VCaP (cell line): Measurements from ENCODE around the gene UTS2R.

ENCODE experiments used
- H3K27ac ChIP-seq: fragments of 450-650 bp; 2 replicates; pipeline ENCODE4 v1.5.1; 2017
- TF ChIP-seq, protein P1 (sequence below): fragments of 450-650 bp; conservative IDR thresholded peaks from 2 replicates; pipeline ENCODE4 v1.5.1; 2017; ENCODE audit warnings: mild to moderate bottlenecking, moderate library complexity

Gene UTS2R

DNA sequence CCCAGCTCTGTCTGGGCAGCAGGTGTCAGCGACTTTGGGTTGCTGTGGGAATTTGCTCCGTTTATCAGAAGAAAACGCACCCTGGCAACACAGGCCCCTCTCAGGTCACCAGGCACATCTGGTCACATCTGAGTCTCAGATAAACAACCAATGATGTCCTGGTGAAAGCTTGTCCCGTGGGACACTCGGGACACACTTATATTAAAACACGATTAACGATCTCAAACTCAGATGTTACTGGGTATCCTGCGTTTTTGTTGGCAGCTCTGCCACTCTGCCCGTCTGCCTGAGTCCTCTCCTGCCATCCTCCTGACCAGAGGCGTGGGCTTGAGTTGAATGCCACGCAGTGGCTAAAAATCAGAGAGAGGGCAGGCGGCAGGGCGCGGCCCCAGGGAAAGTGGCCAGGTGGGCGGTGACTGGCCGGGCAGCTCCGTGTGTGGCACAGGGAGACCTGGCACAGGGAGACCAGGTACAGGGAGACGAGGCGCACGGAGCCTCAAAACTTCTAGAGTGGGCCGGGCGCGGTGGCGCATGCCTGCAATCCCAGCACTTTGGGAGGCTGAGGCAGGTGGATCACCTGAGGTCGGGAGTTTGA is 40.1 kb upstream of the UTS2R start:
- TF ChIP-seq, protein P1, sequence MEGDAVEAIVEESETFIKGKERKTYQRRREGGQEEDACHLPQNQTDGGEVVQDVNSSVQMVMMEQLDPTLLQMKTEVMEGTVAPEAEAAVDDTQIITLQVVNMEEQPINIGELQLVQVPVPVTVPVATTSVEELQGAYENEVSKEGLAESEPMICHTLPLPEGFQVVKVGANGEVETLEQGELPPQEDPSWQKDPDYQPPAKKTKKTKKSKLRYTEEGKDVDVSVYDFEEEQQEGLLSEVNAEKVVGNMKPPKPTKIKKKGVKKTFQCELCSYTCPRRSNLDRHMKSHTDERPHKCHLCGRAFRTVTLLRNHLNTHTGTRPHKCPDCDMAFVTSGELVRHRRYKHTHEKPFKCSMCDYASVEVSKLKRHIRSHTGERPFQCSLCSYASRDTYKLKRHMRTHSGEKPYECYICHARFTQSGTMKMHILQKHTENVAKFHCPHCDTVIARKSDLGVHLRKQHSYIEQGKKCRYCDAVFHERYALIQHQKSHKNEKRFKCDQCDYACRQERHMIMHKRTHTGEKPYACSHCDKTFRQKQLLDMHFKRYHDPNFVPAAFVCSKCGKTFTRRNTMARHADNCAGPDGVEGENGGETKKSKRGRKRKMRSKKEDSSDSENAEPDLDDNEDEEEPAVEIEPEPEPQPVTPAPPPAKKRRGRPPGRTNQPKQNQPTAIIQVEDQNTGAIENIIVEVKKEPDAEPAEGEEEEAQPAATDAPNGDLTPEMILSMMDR = no peak
- peak overlapping the region; percentile 91 for H3K27ac ChIP-seq

DNA sequence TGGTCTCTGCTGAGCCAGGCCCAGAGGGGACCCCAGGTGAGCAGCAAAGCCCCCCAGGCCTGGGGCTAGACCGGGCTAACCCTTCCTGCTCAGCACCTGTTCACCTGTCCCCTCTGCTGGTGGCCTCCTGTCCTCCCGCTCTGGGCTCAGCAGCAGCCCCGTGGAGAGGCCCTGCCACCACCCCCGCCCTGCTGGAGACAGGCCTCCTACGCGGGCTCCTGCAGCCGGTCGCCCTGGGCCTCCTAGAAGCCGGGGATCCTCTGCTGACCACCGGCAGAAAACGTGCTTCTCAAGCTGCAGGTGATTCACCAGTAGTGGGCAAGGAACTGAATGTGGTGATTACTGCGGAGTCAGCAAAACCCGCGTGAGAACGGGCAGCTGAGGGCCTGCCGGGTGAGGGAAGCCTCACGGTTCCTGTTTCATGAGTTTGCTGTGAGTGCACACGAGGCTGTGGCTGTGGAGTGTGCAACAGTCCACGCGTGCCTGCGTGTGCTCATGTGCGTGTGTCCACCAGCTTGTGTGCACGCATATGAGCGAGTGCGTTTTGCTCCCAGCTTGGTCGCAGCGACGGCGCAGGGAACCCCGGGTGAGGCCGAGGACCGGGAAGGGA is 38.8 kb upstream of the UTS2R start:
- H3K27ac ChIP-seq = peak overlapping the region; percentile 91
- TF ChIP-seq, protein P1 = peak; percentile 31; the same call in 1 of the 2 replicates

DNA sequence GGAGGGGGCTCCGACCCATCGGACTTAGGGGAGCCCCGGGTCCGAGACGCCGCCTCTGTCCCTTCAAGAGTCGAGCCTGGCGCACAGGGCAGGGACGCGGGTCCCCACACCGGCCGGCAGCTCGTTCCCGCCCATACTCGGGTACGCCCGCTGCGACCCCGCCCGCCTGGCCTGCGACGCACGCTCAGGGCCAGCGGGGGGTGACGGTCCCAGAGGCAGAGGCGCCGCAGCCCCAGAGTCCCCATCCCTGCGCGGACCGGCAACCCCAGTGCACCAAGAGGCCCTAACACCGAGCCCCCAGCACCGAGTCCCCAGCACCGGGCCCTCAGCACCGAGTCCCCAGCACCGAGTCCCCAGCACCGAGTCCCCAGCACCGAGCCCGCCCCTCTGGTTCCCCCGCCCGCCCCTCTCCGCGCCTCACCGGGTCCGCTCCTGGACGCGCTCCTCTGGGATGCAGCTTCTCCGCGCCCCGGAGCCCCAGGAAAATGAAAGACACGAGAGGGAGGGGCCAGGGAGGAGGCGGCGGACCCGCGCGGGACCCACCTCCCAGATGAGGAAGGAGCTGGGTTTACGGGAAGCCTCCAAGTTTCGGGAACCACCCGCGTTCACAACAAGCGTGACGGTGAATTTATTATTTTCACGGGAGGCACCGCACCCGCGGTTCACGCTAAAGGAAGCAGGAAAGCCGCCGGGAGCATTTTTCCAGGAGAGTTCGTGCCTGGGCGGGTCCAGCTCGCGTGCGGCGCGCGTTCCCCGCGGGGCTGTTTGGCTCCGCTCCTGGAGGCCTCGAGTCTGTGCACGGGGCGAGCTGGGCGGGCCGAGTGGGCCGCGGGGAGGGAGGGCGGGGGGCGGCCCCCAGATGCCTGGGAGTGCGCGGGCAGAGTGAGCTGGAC is 38.0 kb upstream of the UTS2R start, which contains the start of gene SECTM1:
TSS of gene SECTM1 (minus strand) at position 488 of the 893 bp plus-strand sequence. CDS start 6,526 bp downstream, outside the sequence.
- TF ChIP-seq, protein P1 = no peak

DNA sequence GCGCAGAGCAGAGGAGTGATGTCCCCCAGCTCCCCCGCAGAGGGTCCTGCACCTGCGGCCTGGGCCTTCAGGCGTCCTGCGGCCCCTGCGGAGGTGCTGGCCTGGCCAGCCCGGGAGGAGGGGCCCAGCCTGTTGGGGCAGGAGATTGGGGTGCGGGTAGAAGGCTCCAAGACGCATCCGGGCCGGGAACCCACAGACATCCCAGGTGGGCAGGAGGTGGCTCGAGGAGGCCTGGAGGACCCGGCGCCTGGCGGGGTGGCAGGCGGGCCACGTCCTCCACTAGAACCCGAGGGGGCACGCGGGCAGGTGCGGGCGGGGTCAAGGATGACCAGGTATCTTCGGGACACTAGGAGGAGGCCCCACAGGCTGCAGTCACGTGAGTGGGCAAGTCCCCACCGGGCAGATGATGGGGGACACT is 37.4 kb upstream of the UTS2R start:
- TF ChIP-seq, protein P1 = no peak
- peak overlapping the region; percentile 91 for H3K27ac ChIP-seq

More for the DNA sequence above, 38.0 kb upstream of the UTS2R start, which contains the start of gene SECTM1:
- peak within 1 kb of the TSS; percentile 91 for H3K27ac ChIP-seq

DNA sequence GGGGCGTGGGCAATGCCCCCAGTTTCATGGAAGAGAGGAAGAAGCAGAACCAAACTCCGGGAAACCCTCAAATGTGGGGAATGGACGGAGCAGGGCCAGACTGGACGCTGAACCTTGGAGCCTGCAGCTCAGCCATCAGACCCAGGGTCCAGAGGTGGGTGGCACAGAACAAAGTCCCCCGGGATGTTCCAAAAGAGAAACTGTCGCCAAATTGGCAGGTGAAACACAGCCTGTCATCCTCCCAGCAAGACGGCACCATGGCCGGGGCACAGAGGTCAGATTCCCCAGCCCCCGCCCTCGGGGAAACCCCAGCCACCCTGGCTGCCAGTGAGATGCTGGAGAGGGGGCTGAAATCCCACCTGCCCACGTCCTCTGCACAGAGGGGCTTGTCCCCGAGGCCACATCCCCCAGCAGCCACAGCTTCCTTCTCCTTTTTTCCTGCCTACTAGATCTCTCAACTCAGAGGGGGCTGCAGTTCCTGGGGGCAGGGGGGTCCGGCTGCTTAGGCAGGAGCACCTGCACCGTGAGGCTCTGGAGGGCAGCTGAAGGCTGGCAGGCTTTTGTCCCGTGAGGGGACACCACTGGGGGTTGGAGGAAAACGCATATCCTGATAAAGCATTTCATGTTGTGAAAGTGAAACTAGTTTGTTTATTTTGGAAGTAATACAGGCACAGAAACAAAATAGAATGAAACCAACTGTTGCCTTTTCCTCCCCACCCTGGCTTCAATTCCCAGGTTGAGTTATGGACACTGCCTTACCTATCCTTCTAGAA is 36.8 kb upstream of the UTS2R start:
- H3K27ac ChIP-seq = peak overlapping the region; percentile 91
- TF ChIP-seq, protein P1 = no peak

DNA sequence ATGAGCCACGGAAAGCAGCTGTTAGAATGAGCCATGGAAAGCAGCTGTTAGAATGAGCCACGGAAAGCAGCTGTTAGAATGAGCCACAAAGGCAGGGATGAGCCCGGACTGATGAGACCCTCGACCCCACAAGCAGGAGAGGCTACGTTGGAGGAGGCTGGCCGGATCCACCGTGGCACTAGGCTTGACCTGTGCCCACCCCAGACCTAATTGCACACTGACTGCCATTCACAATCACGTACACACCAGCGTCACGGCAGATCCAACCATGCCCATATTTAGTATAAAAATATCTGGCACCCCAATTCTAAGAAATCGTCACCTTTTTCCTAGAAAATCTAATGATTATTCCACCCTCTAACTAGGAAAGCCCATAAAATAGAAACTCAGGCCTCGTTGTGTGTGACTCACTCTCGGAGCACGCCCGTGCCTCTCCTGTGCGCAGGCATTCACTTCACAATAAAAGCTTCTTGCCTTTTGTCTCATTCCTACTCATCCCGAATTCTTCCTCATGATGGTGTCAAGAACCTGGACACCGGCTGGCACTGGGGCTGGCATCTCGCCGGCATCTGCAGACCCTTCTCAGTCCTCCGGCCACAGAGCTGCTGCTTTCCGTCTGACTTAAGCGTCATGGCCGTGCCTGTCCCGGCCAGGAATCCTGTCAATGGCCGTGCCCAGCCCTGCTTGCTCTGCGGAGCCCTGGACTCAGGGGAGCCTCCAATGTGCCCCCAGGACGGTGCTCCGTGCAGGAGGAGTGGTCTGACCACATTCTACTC is 32.5 kb upstream of the UTS2R start:
- H3K27ac ChIP-seq = no peak overlapping the region
- TF ChIP-seq, protein P1 = no peak
